GM18508 (cell line): ENCODE results near the gene GABARAPL2.

Experiments
- ATAC-seq: cut with Tn5 transposase; IDR thresholded peaks from one replicate; pipeline ENCODE4 v1.9.1; 2021; ENCODE audit warnings: moderate number of reproducible peaks; ENCODE audit not compliant: insufficient read depth, unreplicated experiment

The GABARAPL2 gene

GRCh38 chr16:75624921-75625334, 58.7 kb downstream of the GABARAPL2 start:
- ATAC-seq, result no peak

GRCh38 chr16:75626806-75627205, 60.6 kb downstream of the GABARAPL2 start:
- ATAC-seq, result no peak
